H1 (cell line): Measurements from ENCODE around the gene KCTD10. TPM values are rescaled to one million over a fixed set of nuclear protein-coding genes. Genes with fewer than 3 reads are reported as not detected.

ENCODE experiments used
- CTCF ChIA-PET: fragments of 300-600 bp; sonication (Branson Sonifier 250); formaldehyde crosslinking; loops from one replicate; lab custom pipeline; 2021; ENCODE audit not compliant: partially characterized antibody; lab: Charles Lee
- POLR2A ChIA-PET: fragments of 300-600 bp; sonication (Branson Sonifier 250); formaldehyde crosslinking; loops from one replicate; lab custom pipeline; 2021; ENCODE audit warnings: inconsistent platforms; ENCODE audit not compliant: partially characterized antibody; lab: Charles Lee
- DNase-seq, 2 experiments: peaks; one replicate each; pipeline versions ENCODE4 v3.0.0 to v3.0.0-alpha.2; 2010 to 2022; ENCODE audit warnings: low spot score in 2 of 2, low read depth in 1 of 2, mixed read lengths in 1 of 2
- FAIRE-seq: peaks from 2 replicates; lab custom pipeline; 2011; peaks lifted over from hg19 to GRCh38; lab: Jason Lieb, UNC
- H2AFZ ChIP-seq: 2 replicates; pipeline ENCODE4 v1.8.1; 2012; ENCODE audit warnings: low read length, inconsistent platforms
- H2AK5ac ChIP-seq: 2 replicates; pipeline ENCODE4 v1.6.1; 2013; ENCODE audit warnings: low read depth, low read length
- H2BK120ac ChIP-seq: replicated peaks from 2 replicates; pipeline ENCODE3; 2013; ENCODE audit warnings: low read depth, low read length, inconsistent platforms
- H2BK12ac ChIP-seq: 2 replicates; pipeline ENCODE4 v1.6.1; 2013; ENCODE audit warnings: low read depth, low read length
- H2BK15ac ChIP-seq: 2 replicates; pipeline ENCODE4 v1.6.1; 2013; ENCODE audit warnings: low read length
- H2BK20ac ChIP-seq: 2 replicates; pipeline ENCODE4 v1.6.1; 2013; ENCODE audit warnings: low read length
- H2BK5ac ChIP-seq: 2 replicates; pipeline ENCODE4 v1.6.1; 2013; ENCODE audit warnings: low read depth, low read length
- H3K14ac ChIP-seq: 2 replicates; pipeline ENCODE4 v1.6.1; 2013; ENCODE audit warnings: inconsistent platforms; ENCODE audit not compliant: insufficient read length
- H3K18ac ChIP-seq: 2 replicates; pipeline ENCODE4 v1.6.1; 2013; ENCODE audit warnings: low read length; ENCODE audit errors: extremely low read depth
- H3K23ac ChIP-seq: 2 replicates; pipeline ENCODE4 v1.6.1; 2013; ENCODE audit warnings: inconsistent platforms; ENCODE audit not compliant: insufficient read length
- H3K23me2 ChIP-seq: 2 replicates; pipeline ENCODE4 v1.6.1; 2013; ENCODE audit warnings: low read depth, low read length
- H3K27ac ChIP-seq: 2 replicates; pipeline ENCODE4 v1.6.1; 2011; ENCODE audit warnings: low read depth, low read length, inconsistent platforms
- H3K27me3 ChIP-seq, 4 experiments: replicated peaks in 1 of 4; 1 replicate in 1 of 4; 2 replicates in 3 of 4; pipeline versions ENCODE4 v1.6.1 to v1.8.1; 2011 to 2013; ENCODE audit warnings: low read length in 3 of 4, mild to moderate bottlenecking in 3 of 4, inconsistent platforms in 2 of 4, mixed read lengths in 2 of 4, moderate library complexity in 1 of 4; ENCODE audit not compliant: control insufficient read depth in 3 of 4, insufficient read depth in 3 of 4; ENCODE audit errors: extremely low read depth in 1 of 4
- H3K36me3 ChIP-seq, 4 experiments: 2 replicates each; pipeline versions ENCODE4 v1.6.1 to v1.8.1; 2011 to 2013; ENCODE audit warnings: mild to moderate bottlenecking in 4 of 4, low read length in 3 of 4, moderate library complexity in 2 of 4, control low read depth in 1 of 4, inconsistent platforms in 1 of 4; ENCODE audit not compliant: insufficient read depth in 4 of 4, control insufficient read depth in 2 of 4
- H3K4ac ChIP-seq: replicated peaks from 2 replicates; pipeline ENCODE3; 2013; ENCODE audit warnings: low read length, low read depth, mixed read lengths, inconsistent platforms; ENCODE audit not compliant: insufficient read length
- H3K4me1 ChIP-seq, 4 experiments: replicated peaks in 1 of 4; 1 replicate in 1 of 4; 2 replicates in 3 of 4; pipeline versions ENCODE4 v1.6.1 to v1.8.1; 2011 to 2013; ENCODE audit warnings: low read length in 3 of 4, inconsistent platforms in 2 of 4, mixed read lengths in 1 of 4; ENCODE audit not compliant: insufficient read depth in 4 of 4, control insufficient read depth in 3 of 4
- H3K4me2 ChIP-seq, 2 experiments: 2 replicates each; pipeline versions ENCODE4 v1.6.1 to v1.8.1; 2011 to 2013; ENCODE audit warnings: low read depth in 2 of 2, low read length in 2 of 2, control low read depth in 1 of 2, inconsistent platforms in 1 of 2, mild to moderate bottlenecking in 1 of 2; ENCODE audit not compliant: insufficient read depth in 1 of 2
- H3K4me3 ChIP-seq, 4 experiments: fragments of 200-600, 300-600 bp in 1 of 4; sonication (generic), shearing (Covaris generic), sonication (Bioruptor Twin) in 1 of 4; 2 replicates each; pipeline versions ENCODE4 v1.5.1 to v1.8.1; 2011 to 2016; ENCODE audit warnings: low read length in 4 of 4, low read depth in 3 of 4, control low read depth in 2 of 4, inconsistent platforms in 2 of 4, mild to moderate bottlenecking in 2 of 4, mixed read lengths in 1 of 4, moderate library complexity in 1 of 4; ENCODE audit not compliant: insufficient read depth in 2 of 4; ENCODE audit errors: extremely low read depth in 1 of 4
- H3K56ac ChIP-seq: replicated peaks from 2 replicates; pipeline ENCODE3; 2013; ENCODE audit warnings: low read depth, mild to moderate bottlenecking, mixed read lengths, low read length, inconsistent platforms; ENCODE audit not compliant: insufficient read length
- H3K79me1 ChIP-seq: 2 replicates; pipeline ENCODE4 v1.6.1; 2013; ENCODE audit warnings: low read depth, low read length, control low read depth
- H3K79me2 ChIP-seq, 2 experiments: 2 replicates each; pipeline versions ENCODE4 v1.6.1 to v1.8.1; 2012 to 2013; ENCODE audit warnings: low read length in 2 of 2, mild to moderate bottlenecking in 2 of 2, inconsistent platforms in 1 of 2; ENCODE audit not compliant: insufficient read depth in 2 of 2, control insufficient read depth in 1 of 2
- H3K9ac ChIP-seq, 4 experiments: replicated peaks in 1 of 4; 1 replicate in 1 of 4; 2 replicates in 3 of 4; pipeline versions ENCODE4 v1.6.1 to v1.8.1; 2011 to 2013; ENCODE audit warnings: low read depth in 3 of 4, low read length in 3 of 4, control low read depth in 2 of 4, mild to moderate bottlenecking in 2 of 4, moderate library complexity in 2 of 4, inconsistent platforms in 1 of 4; ENCODE audit errors: extremely low read depth in 1 of 4
- H3K9me3 ChIP-seq, 2 experiments: 2 replicates each; pipeline versions ENCODE4 v1.6.1 to v1.8.1; 2012 to 2013; ENCODE audit warnings: mild to moderate bottlenecking in 2 of 2, moderate library complexity in 2 of 2, control low read depth in 1 of 2, inconsistent platforms in 1 of 2, low read depth in 1 of 2, low read length in 1 of 2, mixed read lengths in 1 of 2; ENCODE audit not compliant: insufficient read depth in 2 of 2
- H4K20me1 ChIP-seq, 2 experiments: replicated peaks in 1 of 2; 2 replicates each; pipeline versions ENCODE3 to v1.8.1; 2011 to 2013; ENCODE audit warnings: inconsistent platforms in 2 of 2, low read length in 2 of 2, mild to moderate bottlenecking in 1 of 2; ENCODE audit not compliant: insufficient read depth in 2 of 2, control insufficient read depth in 1 of 2
- H4K5ac ChIP-seq: 2 replicates; pipeline ENCODE4 v1.6.1; 2013; ENCODE audit warnings: low read length, low read depth, mixed read lengths, inconsistent platforms; ENCODE audit not compliant: insufficient read length
- H4K8ac ChIP-seq: 2 replicates; pipeline ENCODE4 v1.8.0; 2013; ENCODE audit warnings: mild to moderate bottlenecking, moderate library complexity, low read length, inconsistent platforms; ENCODE audit not compliant: insufficient read depth; ENCODE audit errors: extremely low read depth
- H4K91ac ChIP-seq: replicated peaks from 2 replicates; pipeline ENCODE3; 2013; ENCODE audit warnings: low read length, mixed read lengths, inconsistent platforms; ENCODE audit not compliant: insufficient read length
- GTF2F1 ChIP-seq: IDR thresholded peaks from 2 replicates; pipeline ENCODE4 v1.6.1; 2012; ENCODE audit warnings: low read depth, low read length, improper control_type of control experiment, borderline replicate concordance
- KDM5A ChIP-seq: fragments of 200-600 bp; IDR thresholded peaks from 2 replicates; pipeline ENCODE4 v1.7.1; 2012; ENCODE audit warnings: mild to moderate bottlenecking, low read length, inconsistent platforms, mixed read lengths
- RBBP5 ChIP-seq: IDR thresholded peaks from 2 replicates; pipeline ENCODE4 v1.7.1; 2012; ENCODE audit warnings: low read depth, mild to moderate bottlenecking, inconsistent platforms, low read length, moderate library complexity, borderline replicate concordance
- RFX5 ChIP-seq: IDR thresholded peaks from 2 replicates; pipeline ENCODE4 v1.6.1; 2011; ENCODE audit warnings: low read depth, low read length, improper control_type of control experiment, borderline replicate concordance
- polyA plus RNA-seq, 7 experiments: library from polyadenylated mRNA; depleted of rRNA in 3 of 7; stranded (reverse) in 5 of 7; unstranded in 2 of 7; fragments of >200 nt in 5 of 7; fragments of 200-250 nt in 2 of 7; gene quantifications; 1 replicate in 5 of 7; 2 replicates in 1 of 7; 4 replicates in 1 of 7; pipeline versions ENCODE4 v1.2.1 to v1.2.3, GENCODE V29; 2011 to 2013; ENCODE audit warnings: missing spikeins in 2 of 7, mixed read lengths in 2 of 7
- total RNA-seq: library from RNA; stranded (reverse); fragmentation: NEBNext Ultra II Directional; extraction: Animal tissue kit (Norgen Biotek cat#: 25700); gene quantifications from 2 replicates; pipeline ENCODE4 v1.2.1, GENCODE V29; 2021

The KCTD10 gene
- total and polyA plus RNA-seq, 2 of the 8 experiments (the other 6 are each of a cell fraction or from before 2014, with no cell fraction given) = 45.3 to 52.4 TPM

GRCh38 chr12:109495012-109495411, 17.9 kb upstream of the KCTD10 start:
- Histone ChIP-seq H3K4me3 (no peak overlapping the region), H2AK5ac (no peak overlapping the region), H3K36me3 (peaks cover 0 to 37% (median 20%) of the 10 kb centered on the region in 4 experiments; a peak in 6 of 8 replicates), H4K5ac (no peak overlapping the region), H2BK12ac (no peak overlapping the region), H3K56ac (no peak overlapping the region), H2AFZ (no peak overlapping the region), H3K4ac (no peak overlapping the region), H3K9me3 (0 out of 4 replicates have a peak, but pooled peaks cover 0 to 4% of the 10 kb centered on the region in 2 experiments), H3K4me2 (no peak overlapping the region), H3K27me3 (no peaks in the 10 kb centered on the region), H3K4me1 (no peaks in the 10 kb centered on the region), H3K23ac (no peak overlapping the region), H3K23me2 (no peaks in the 10 kb centered on the region), H2BK120ac (no peak overlapping the region), H3K79me1 (no peaks in the 10 kb centered on the region), H4K8ac (no peak overlapping the region), H3K79me2 (no peaks in the 10 kb centered on the region), H2BK20ac (no peak overlapping the region), H4K91ac (no peak overlapping the region), H2BK5ac (no peak overlapping the region), H3K27ac (no peak overlapping the region), H2BK15ac (no peak overlapping the region), H3K18ac (no peak overlapping the region), H3K9ac (no peak overlapping the region), H4K20me1 (no peaks in the 10 kb centered on the region), H3K14ac (no peak overlapping the region)
- CTCF ChIA-PET = interaction anchor here (0.6 to 3.4 kb wide), 4 partner anchors 62 to 108 kb away, joined by 3 to 14 read pairs (median 6); no protein-coding TSS in a partner anchor
- no peak for FAIRE-seq
- no peak for DNase-seq
- POLR2A ChIA-PET = no interaction called here
- no peak for TF ChIP-seq KDM5A
- TF ChIP-seq RBBP5 = no peak
- TF ChIP-seq GTF2F1 = no peak
- TF ChIP-seq RFX5 = no peak
